SKM-1 (cell line): ENCODE measurements around the gene TRMU.
"Not testable (repeated sequence)": the region's sequence is repeated elsewhere in the genome, so short reads cannot be mapped to it uniquely, and the experiment has no call there.

Source experiments
- DNase-seq: peaks from one replicate; lab custom pipeline; 2025; ENCODE audit not compliant: unreplicated experiment; lab: John Stamatoyannopoulos, UW

The TRMU gene

DNA sequence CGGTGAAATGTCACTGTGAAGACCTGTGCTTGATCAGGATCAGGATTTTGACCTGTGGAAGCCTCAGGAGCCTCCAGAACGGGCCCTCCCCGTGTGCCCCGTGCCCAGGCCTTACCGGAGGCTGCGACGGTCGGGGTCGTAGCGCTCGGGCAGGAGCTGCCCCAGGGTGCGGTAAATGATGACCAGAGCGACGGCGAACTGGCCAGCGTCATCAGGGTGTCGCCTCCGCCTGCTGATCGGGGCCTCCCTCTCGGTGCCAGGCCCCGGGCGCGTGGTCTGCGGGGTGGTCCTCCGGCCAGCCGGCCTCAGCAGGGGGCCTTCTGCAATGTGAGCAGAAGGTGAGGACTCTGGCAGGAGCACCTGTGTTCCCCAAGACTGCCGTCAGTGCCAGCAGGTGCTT, 46.2 kb downstream of the TRMU start:
- no peak for DNase-seq

GRCh38 chr22:46382524-46382923, 47.0 kb downstream of the TRMU start:
- DNase-seq = no peak

GRCh38 chr22:46386312-46386711, 50.8 kb downstream of the TRMU start:
- DNase-seq = no peak

DNA sequence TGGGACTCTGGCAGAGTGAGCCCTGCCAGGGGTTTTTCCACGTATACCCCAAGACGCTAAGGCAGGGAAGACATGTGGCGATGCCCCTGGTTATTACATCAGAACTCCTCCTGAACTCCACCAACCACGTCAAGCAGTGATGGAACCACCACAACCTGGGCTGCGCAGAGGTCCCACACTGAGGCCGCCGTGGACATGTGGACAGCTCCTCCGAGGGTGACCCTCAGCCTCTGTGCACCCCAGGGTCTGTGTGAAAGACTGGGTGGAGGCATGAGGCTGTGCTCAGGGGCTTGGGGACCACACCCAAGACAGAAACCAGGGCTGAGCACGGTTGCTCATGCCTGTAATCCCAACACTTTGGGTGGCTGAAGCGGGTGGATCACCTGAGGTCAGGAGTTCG, 52.2 kb downstream of the TRMU start:
- no peak for DNase-seq

DNA sequence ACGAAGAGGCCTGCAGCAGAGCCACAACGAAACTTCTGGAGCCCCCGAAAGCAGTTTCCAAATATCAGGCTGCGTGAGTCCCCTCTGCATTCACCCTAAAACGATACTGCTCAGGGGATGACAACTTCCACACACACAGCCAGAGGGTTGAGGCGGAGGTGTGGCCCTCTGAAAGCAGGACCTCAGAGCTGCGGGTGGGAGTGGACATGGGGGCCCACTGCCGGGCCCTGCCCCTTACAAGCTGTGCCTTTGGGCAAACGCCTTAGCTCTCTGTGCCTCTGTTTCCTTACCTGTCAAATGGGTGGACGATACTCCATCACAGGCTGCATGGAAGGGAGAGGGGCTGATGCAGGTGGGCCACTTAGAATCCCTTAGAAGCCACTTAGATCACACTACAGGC, 53.1 kb downstream of the TRMU start:
- DNase-seq = no peak

DNA sequence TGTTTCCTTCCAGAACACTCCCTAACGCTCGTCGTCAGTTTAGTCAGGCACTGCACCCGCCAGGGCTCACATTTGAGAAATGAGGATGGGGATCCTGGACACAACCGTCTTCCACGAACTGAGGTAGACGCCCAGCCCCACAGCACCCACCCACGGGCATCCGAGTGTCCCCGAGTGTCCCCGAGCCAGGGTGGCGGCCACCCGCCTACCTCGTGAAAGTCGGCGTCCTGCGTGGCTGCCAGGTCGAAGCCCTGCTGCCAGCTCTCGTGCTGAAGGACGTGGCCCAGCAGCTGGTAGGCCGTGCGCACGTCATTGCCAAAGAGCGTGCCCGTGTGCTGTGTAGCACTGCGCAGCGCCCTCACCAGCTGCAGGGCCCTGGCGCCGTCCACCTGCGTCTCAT, 53.6 kb downstream of the TRMU start:
- no peak for DNase-seq

DNA sequence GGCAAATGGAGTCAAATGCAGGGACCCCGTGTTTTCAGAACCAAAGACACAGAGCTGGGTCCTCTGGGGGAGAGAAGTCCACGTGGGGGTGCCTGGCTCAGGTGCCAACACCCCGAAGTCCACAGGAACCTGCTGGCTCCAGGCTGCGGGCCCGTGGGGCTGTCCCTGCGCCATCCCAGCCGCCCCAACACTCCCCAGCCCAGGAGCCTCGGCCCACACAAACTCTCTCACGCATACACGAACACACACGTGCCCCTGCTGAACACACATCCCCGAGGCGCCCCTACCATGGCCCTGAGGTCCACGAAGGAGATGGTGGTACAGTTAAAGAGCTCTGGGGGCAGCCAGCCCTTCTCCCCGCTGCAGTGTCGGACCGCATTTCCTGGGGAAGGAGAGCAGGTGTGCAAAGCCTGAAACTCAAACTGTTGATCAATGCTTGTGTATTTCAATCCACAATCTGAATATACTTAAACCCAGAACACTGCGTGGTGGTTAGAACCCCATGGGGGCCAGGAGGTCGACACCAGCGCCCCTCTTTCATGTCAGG, 54.7 kb downstream of the TRMU start:
- DNase-seq = no peak

DNA sequence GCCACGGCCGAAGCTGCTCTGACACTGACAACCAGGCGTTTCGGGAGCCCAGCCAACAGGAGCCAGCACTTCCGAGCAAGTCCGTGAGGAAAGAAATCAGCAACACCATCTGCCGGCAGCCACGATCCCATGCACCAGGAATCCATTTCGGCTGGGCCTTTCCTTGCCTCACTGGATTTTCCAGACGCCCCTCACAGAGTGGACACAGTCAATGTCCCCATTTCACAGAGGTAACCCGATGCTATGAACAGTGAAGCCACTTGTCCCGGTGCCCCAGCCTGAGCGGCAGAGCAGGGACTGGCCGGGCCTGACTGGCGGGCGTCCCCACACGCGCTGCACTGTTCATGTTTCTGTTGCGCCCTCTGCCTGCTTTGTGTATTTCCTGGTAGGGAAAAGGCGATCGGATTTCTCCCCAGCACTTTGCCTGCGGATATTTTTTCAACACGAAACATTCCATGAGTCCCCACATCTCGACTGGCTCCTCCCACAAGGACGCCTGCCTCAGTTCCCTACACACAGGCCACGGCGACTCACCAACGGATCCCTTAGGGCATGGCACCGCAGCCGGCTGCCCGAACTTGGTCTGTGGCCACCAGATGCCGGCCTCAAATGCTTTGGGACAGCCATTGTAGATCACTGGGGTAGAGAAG, 55.3 kb downstream of the TRMU start:
- no peak for DNase-seq

GRCh38 chr22:46391486-46392136, 56.1 kb downstream of the TRMU start:
- no peak for DNase-seq

GRCh38 chr22:46392137-46392844, 56.8 kb downstream of the TRMU start:
- DNase-seq = no peak

DNA sequence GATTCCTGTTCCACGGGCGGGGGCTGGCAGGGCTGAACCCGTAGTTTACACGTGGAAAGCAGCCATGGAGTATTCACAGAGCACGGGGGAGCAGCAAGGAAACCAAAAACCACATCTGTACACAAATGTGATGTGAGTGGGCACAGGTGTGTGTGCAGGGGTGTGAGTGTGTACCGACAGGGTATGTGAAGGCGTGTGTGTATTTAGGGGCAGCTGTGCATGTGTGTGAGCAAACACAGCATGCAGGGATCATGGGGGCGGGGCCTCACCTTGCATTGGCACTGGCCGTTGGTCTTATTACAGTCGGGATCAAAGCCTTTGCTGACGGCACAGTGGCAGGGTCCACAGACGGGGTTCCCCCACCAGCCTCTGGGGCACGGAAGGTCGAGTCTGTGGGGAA, 58.4 kb downstream of the TRMU start:
- no peak for DNase-seq

DNA sequence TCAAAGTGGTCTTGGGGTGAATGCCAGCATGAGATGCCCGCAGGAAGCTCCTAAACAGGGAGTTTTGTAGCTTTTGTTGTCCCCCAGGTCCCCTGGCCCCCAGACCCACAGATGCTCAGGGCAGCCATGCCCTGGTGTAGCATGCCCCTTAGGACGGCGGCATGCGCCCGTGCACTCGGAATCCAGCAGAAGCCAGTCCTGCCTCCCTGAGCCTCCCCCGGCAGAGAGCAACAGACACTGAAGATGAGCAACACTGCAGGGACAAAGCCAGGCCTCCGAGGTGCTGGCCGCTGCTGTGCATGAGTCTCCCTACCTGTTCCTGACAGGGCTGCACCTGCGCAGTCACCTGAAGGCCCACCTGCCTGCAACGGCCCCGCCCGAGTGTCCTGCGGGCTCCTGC, 59.1 kb downstream of the TRMU start:
- no peak for DNase-seq

GRCh38 chr22:46395145-46395544, 59.6 kb downstream of the TRMU start:
- no peak for DNase-seq

DNA sequence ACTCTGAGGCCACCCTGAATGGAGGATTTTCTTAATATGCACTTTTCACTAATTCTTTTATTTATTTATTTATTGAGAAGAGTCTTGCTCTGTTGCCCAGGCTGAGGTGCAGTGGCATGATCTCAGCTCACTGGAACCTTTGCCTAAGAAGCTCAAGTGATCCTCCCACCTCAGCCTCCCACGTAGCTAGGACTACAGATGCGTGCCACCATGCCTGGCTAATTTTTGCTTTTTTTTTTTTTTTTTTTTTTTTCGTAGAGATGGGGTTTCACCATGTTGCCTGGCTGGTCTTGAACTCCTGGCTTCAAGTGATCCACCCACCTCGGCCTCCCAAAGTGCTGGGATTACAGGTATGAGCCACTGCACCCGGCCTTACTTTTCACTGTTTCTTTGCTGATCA, 61.5 kb downstream of the TRMU start:
- DNase-seq = not testable (repeated sequence)

GRCh38 chr22:46397514-46397913, 62.0 kb downstream of the TRMU start:
- no peak for DNase-seq

GRCh38 chr22:46397951-46398350, 62.4 kb downstream of the TRMU start:
- DNase-seq = no peak

- no peak for DNase-seq
Measured at GRCh38 chr22:46399251-46400024, 63.9 kb downstream of the TRMU start.

DNA sequence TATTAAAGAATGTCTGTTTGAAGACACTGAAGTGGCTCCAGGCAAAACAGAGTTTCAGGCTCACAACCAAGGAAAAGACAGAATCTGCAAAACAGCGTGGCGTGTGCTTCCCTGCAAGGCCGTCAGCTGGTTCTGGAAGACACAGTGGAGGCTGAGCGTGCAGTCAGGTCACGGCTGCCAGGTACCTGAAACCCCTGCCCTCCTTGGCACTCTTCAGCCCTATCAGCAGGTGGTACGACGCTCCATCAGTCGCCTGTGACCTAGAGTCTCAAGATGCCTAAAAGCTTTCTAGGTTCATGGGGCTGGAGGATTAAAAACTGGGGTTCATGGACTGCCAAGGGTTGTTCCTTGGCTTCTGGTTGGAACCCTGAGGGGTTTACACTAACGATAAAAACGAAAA, 65.9 kb downstream of the TRMU start:
- no peak for DNase-seq

DNA sequence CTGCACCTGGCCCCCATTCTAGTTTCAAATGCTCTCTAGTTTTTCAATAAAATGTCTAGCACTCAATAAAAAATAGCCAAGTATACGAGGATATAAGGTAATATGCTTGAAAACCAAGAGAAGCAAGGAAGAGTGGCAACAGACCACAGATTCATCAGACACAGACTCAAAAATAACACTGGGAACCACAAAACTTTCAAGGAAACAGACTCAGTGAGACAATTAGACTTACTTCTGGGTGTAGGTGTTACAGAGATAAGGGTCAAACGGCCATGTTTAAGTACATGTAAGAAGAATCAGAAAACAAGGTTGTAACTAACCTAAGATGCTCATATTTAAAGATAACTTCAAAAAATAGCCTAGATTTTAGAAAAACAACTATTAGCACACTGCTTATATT, 67.0 kb downstream of the TRMU start:
- DNase-seq = no peak

- DNase-seq = not testable (repeated sequence)
Measured at GRCh38 chr22:46403880-46404279, 68.4 kb downstream of the TRMU start.

DNA sequence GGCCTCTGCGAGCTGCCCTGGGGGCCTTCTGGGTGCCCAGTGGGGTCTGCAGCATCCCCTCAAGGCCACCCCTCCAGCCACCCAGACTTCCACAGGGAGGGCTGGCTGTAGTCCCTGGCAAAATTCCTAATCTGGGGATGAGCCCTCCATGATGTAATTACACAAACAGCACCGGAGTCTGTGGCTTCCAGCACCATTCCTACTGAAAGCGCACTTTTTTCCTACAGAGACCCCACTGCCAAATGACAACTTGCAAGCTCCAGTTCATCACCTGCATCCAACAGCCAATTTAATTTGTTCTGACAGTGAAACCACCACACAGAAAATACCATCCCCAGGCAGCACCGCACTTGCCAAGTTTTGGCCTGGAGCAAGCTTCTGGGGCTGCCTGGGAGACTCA, 70.4 kb downstream of the TRMU start:
- no peak for DNase-seq
